ENCODE measurements around the gene PIGS.
"Not testable (repeated sequence)": the region's sequence is repeated elsewhere in the genome, so short reads cannot be mapped to it uniquely, and the experiment has no call there.

The PIGS gene

GRCh38 chr17:28529013-28529400 lies 42.3 kb downstream of the PIGS start:
- DNase-seq (ENCODE audit: low read depth): no peak

GRCh38 chr17:28528327-28529012 lies 42.9 kb downstream of the PIGS start:
- no peak for DNase-seq (ENCODE audit: low read depth)

GRCh38 chr17:28527859-28528258 lies 43.5 kb downstream of the PIGS start:
- no peak for DNase-seq (ENCODE audit: low read depth)

GRCh38 chr17:28527181-28527681 lies 44.1 kb downstream of the PIGS start:
- DNase-seq (ENCODE audit: low read depth): no peak

- DNase-seq (ENCODE audit: low read depth): no peak
Measured at GRCh38 chr17:28526381-28526780, 44.9 kb downstream of the PIGS start.

- no peak for DNase-seq (ENCODE audit: low read depth)
Measured at GRCh38 chr17:28524476-28525424, 46.6 kb downstream of the PIGS start.

GRCh38 chr17:28523876-28524275 lies 47.4 kb downstream of the PIGS start:
- no peak for DNase-seq (ENCODE audit: low read depth)

- DNase-seq (ENCODE audit: low read depth): no peak
Measured at GRCh38 chr17:28523186-28523585, 48.1 kb downstream of the PIGS start.

- not testable (repeated sequence) for DNase-seq (ENCODE audit: low read depth)
Measured at GRCh38 chr17:28522281-28522680, 49.0 kb downstream of the PIGS start.

- no peak for DNase-seq (ENCODE audit: low read depth)
Measured at GRCh38 chr17:28521311-28522085, 49.8 kb downstream of the PIGS start.

GRCh38 chr17:28520687-28521086 lies 50.6 kb downstream of the PIGS start:
- no peak for DNase-seq (ENCODE audit: low read depth)

GRCh38 chr17:28519236-28519635 lies 52.1 kb downstream of the PIGS start:
- DNase-seq (ENCODE audit: low read depth): no peak

- DNase-seq (ENCODE audit: low read depth): no peak
Measured at GRCh38 chr17:28518578-28518977, 52.7 kb downstream of the PIGS start.

- no peak for DNase-seq (ENCODE audit: low read depth)
Measured at GRCh38 chr17:28518132-28518531, 53.2 kb downstream of the PIGS start.

GRCh38 chr17:28515518-28515917 lies 55.8 kb downstream of the PIGS start:
- DNase-seq (ENCODE audit: low read depth): no peak

GRCh38 chr17:28514561-28515002 lies 56.7 kb downstream of the PIGS start:
- DNase-seq (ENCODE audit: low read depth): no peak

GRCh38 chr17:28513476-28513875 lies 57.8 kb downstream of the PIGS start:
- no peak for DNase-seq (ENCODE audit: low read depth)

- DNase-seq (ENCODE audit: low read depth): no peak
Measured at GRCh38 chr17:28511858-28512461, 59.4 kb downstream of the PIGS start.

- no peak for DNase-seq (ENCODE audit: low read depth)
Measured at GRCh38 chr17:28509789-28510188, 61.5 kb downstream of the PIGS start.

- DNase-seq (ENCODE audit: low read depth): no peak
Measured at GRCh38 chr17:28508211-28508724, 63.1 kb downstream of the PIGS start.

- no peak for DNase-seq (ENCODE audit: low read depth)
Measured at GRCh38 chr17:28507567-28508203, 63.6 kb downstream of the PIGS start.

Data from stimulated activated CD8-positive, alpha-beta memory T cell treated with anti-CD3 and anti-CD28 coated beads, Interleukin-7, amount 100 ng/mL, for 24 hours (primary cell).